Peyer's patch (tissue), 4 donors: ENCODE results near the gene CHMP6. TPM values are rescaled to one million over a fixed set of nuclear protein-coding genes. Genes with fewer than 3 reads are reported as not detected.

Source experiments
- DNase-seq, 3 donors: peaks; one replicate each; pipeline ENCODE4 v3.0.0-alpha.2; 2017 to 2019
- H3K27ac ChIP-seq, 4 donors: fragments of 200-600 bp; sonication (generic); one replicate each; pipeline ENCODE4 v1.5.1; 2016 to 2019
- H3K27me3 ChIP-seq, 2 donors: fragments of 200-600 bp; sonication (generic); one replicate each; pipeline ENCODE4 v1.5.1; 2019
- H3K36me3 ChIP-seq, 3 donors: fragments of 200-600 bp; sonication (generic); one replicate each; pipeline ENCODE4 v1.5.1; 2016 to 2019
- H3K4me1 ChIP-seq, 4 donors: fragments of 200-600 bp; sonication (generic); one replicate each; pipeline ENCODE4 v1.5.1; 2016 to 2019
- H3K4me3 ChIP-seq, 4 donors: fragments of 200-600 bp; sonication (generic); 1 replicate in 3 of 4; 2 replicates in 1 of 4; pipeline ENCODE4 v1.5.1; 2016 to 2019; ENCODE audit warnings: mild to moderate bottlenecking in 1 of 4
- H3K9me3 ChIP-seq, 4 donors: fragments of 200-600 bp; sonication (generic); one replicate each; pipeline ENCODE4 v1.5.1; 2016 to 2019; ENCODE audit warnings: mild to moderate bottlenecking in 1 of 4
- CTCF ChIP-seq, 6 experiments: fragments of 450-650 bp in 4 of 6; fragments of 200-600 bp in 2 of 6; sonication (generic) in 1 of 6; IDR thresholded peaks; one replicate each; pipeline ENCODE4 v1.5.1; 2017 to 2019; ENCODE audit warnings: antibody characterized with exemption in 6 of 6, mild to moderate bottlenecking in 3 of 6, moderate library complexity in 1 of 6
- POLR2A ChIP-seq, 2 donors: fragments of 450-650 bp; IDR thresholded peaks; one replicate each; pipeline ENCODE4 v1.5.1; 2017; ENCODE audit warnings: antibody characterized with exemption in 2 of 2, mild to moderate bottlenecking in 2 of 2, moderate library complexity in 2 of 2
- total RNA-seq, 4 donors: library from RNA; depleted of rRNA; stranded (reverse); fragments of >200 nt; gene quantifications; one replicate each; pipeline ENCODE4 v1.1.0, GENCODE V29; 2016

The CHMP6 gene
- total RNA-seq, 4 donors from 2014 or later: 29.9 to 57.8 (median 37.1) TPM

- TF ChIP-seq CTCF (IDR thresholded peaks at IDR 0.05): no peak
- TF ChIP-seq POLR2A (IDR thresholded peaks at IDR 0.05): no peak
- Histone ChIP-seq H3K4me1 (peaks cover 0 to 19% (median 0%) of the 10 kb centered on the region in 4 donors), H3K9me3 (no peaks in the 10 kb centered on the region), H3K27me3 (no peaks in the 10 kb centered on the region), H3K4me3 (no peak overlapping the region), H3K27ac (peak overlapping the region in 1 of 4 donors; percentile 50), H3K36me3 (peaks cover 0 to 18% (median 0%) of the 10 kb centered on the region in 3 donors)
- no peak for DNase-seq
Measured at GRCh38 chr17:80962356-80963329, 29.0 kb upstream of the CHMP6 start.

- no peak for TF ChIP-seq CTCF (IDR thresholded peaks at IDR 0.05)
- no peak for TF ChIP-seq POLR2A (IDR thresholded peaks at IDR 0.05)
- DNase-seq: no peak
- H3K27ac ChIP-seq: no peak overlapping the region
- H3K4me1 ChIP-seq: peaks cover 0 to 22% (median 0%) of the 10 kb centered on the region in 4 donors
- peaks cover 0 to 18% (median 0%) of the 10 kb centered on the region in 3 donors for H3K36me3 ChIP-seq
- no peaks in the 10 kb centered on the region for H3K9me3 ChIP-seq
- no peak overlapping the region for H3K4me3 ChIP-seq
- H3K27me3 ChIP-seq: no peaks in the 10 kb centered on the region
Measured at GRCh38 chr17:80963812-80964543, 27.7 kb upstream of the CHMP6 start.

DNA sequence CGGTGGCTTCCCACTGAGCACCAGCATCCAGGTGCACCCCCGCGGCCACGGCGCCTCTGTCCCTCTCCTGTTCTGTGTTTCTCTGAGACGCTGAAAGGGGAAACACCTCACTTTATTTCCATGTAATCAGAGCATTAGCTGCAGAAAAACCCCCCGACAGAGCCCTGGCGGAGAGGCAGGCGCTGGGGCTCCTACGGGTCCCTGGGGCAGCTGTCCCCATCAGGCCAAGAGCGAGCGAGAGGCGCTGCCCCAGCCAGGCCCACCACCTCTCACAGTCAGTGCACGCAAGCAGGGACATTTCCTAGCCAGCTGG lies 27.1 kb upstream of the CHMP6 start:
- no peaks in the 10 kb centered on the region for H3K9me3 ChIP-seq
- peaks cover 0 to 18% (median 0%) of the 10 kb centered on the region in 3 donors for H3K36me3 ChIP-seq
- H3K4me1 ChIP-seq: peaks cover 0 to 21% (median 0%) of the 10 kb centered on the region in 4 donors
- H3K27me3 ChIP-seq: no peaks in the 10 kb centered on the region
- H3K4me3 ChIP-seq: no peak overlapping the region
- DNase-seq: no peak
- no peak for TF ChIP-seq POLR2A (IDR thresholded peaks at IDR 0.05)
- TF ChIP-seq CTCF (IDR thresholded peaks at IDR 0.05): no peak
- no peak overlapping the region for H3K27ac ChIP-seq

- Histone ChIP-seq H3K9me3 (no peaks in the 10 kb centered on the region), H3K4me3 (no peak overlapping the region), H3K36me3 (peaks cover 0 to 18% (median 0%) of the 10 kb centered on the region in 3 donors), H3K27ac (no peak overlapping the region), H3K4me1 (peaks cover 0 to 22% (median 0%) of the 10 kb centered on the region in 4 donors), H3K27me3 (no peaks in the 10 kb centered on the region)
- TF ChIP-seq CTCF (IDR thresholded peaks at IDR 0.05) (no peak), POLR2A (IDR thresholded peaks at IDR 0.05) (no peak)
- no peak for DNase-seq
Measured at GRCh38 chr17:80964859-80965580, 26.6 kb upstream of the CHMP6 start.

DNA sequence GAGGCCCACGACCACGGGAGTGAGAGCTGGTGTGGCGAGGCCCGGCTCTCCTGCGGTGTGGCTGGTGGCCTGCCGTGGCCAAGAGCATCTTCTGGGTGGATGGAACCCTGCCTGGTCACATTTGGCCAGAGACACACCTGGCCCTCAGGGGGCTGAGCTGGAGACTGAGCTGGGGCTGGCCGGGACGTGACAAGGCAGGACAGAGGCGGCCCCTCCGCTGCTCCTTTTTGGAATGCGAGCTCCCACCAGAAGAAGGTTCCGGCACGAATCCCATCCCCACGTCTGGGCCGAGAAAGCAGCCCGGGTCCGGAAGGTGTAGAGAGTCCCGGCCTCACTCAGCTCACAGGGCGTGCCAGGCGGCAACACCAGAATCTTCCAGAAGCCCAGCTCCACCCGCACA lies 26.0 kb upstream of the CHMP6 start:
- Histone ChIP-seq H3K27me3 (no peaks in the 10 kb centered on the region), H3K4me3 (no peak overlapping the region)
- DNase-seq: no peak

More for the DNA sequence above, 26.0 kb upstream of the CHMP6 start:
- Histone ChIP-seq H3K36me3 (peaks cover 0 to 18% (median 0%) of the 10 kb centered on the region in 3 donors), H3K27ac (no peak overlapping the region), H3K4me1 (peaks cover 0 to 23% (median 0%) of the 10 kb centered on the region in 4 donors), H3K9me3 (no peaks in the 10 kb centered on the region)
- TF ChIP-seq CTCF (IDR thresholded peaks at IDR 0.05): no peak
- TF ChIP-seq POLR2A (IDR thresholded peaks at IDR 0.05): no peak
